Spleen (tissue), 7 donors: ENCODE results near the gene OR2V2.

Experiments used
- POLR2A ChIP-seq, 3 donors: fragments of 450-650 bp; IDR thresholded peaks; one replicate each; pipeline ENCODE4 v1.5.1; 2017; ENCODE audit warnings: antibody characterized with exemption in 3 of 3, mild to moderate bottlenecking in 1 of 3
- TF ChIP-seq, protein P1 (sequence below), 11 experiments: fragments of 200-600 bp in 7 of 11; fragments of 450-650 bp in 4 of 11; sonication (generic) in 4 of 11; IDR thresholded peaks in 8 of 11; conservative IDR thresholded peaks in 3 of 11; 1 replicate in 7 of 11; 2 replicates in 4 of 11; pipeline versions ENCODE4 v1.4.0 to v1.8.0; 2016 to 2021; ENCODE audit warnings: antibody characterized with exemption in 11 of 11, inconsistent platforms in 4 of 11, mild to moderate bottlenecking in 1 of 11
- donor health status: DM: no; HTN: no; CAD: no; lungs with moderate emphysema.
- donor health status: DM: no; HTN: no; CAD: no.
- donor health status: DM: no; HTN: no; CAD: no.

DNA sequence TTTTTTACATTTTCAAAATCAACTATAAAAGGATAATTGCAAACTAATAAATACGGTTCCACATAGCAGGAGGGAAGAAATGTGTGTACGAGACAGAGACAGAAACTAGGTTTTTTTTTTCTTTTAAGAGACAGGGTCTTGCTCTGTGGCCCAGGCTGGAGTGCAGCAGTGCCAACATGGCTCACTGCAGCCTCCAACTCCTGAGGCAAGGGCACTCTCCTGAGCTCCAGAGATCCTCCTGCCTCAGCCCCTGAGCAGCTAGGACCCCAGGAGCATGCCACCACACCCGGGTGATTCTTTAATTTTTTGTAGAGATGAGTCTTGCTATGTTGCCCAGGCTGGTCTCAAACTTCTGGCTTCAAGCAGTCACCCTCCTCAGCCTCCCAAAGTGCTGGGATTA, 14.3 kb upstream of the OR2V2 start:
- TF ChIP-seq, protein P1, sequence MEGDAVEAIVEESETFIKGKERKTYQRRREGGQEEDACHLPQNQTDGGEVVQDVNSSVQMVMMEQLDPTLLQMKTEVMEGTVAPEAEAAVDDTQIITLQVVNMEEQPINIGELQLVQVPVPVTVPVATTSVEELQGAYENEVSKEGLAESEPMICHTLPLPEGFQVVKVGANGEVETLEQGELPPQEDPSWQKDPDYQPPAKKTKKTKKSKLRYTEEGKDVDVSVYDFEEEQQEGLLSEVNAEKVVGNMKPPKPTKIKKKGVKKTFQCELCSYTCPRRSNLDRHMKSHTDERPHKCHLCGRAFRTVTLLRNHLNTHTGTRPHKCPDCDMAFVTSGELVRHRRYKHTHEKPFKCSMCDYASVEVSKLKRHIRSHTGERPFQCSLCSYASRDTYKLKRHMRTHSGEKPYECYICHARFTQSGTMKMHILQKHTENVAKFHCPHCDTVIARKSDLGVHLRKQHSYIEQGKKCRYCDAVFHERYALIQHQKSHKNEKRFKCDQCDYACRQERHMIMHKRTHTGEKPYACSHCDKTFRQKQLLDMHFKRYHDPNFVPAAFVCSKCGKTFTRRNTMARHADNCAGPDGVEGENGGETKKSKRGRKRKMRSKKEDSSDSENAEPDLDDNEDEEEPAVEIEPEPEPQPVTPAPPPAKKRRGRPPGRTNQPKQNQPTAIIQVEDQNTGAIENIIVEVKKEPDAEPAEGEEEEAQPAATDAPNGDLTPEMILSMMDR (IDR thresholded peaks at IDR 0.05 in 8 of 11, conservative IDR thresholded peaks at IDR 0.05 in 3 of 11) = no peak
- TF ChIP-seq POLR2A (IDR thresholded peaks at IDR 0.05) = no peak
